Lower lobe of right lung (tissue), 2 donors: ENCODE measurements around the gene ZBED4. TPM values are rescaled to one million over a fixed set of nuclear protein-coding genes. Genes with fewer than 3 reads are reported as not detected.

Experiments used
- ATAC-seq, 2 donors: fragments of 200-7000 bp; cut with Tn5 transposase; one replicate each; pipeline ENCODE4 v1.9.1; 2020 to 2022; ENCODE audit warnings: mild to moderate bottlenecking in 2 of 2, moderate library complexity in 2 of 2
- DNase-seq: peaks from one replicate; pipeline ENCODE4 v3.0.0-alpha.2; 2020
- H3K27ac ChIP-seq: fragments of 200-600 bp; one replicate; pipeline ENCODE4 v1.8.0; 2022
- H3K27me3 ChIP-seq: fragments of 200-600 bp; one replicate; pipeline ENCODE4 v1.8.0; 2022; ENCODE audit warnings: low read depth
- H3K36me3 ChIP-seq: fragments of 200-600 bp; one replicate; pipeline ENCODE4 v1.8.0; 2022; ENCODE audit warnings: mild to moderate bottlenecking
- H3K4me1 ChIP-seq: fragments of 200-600 bp; one replicate; pipeline ENCODE4 v1.8.0; 2022
- H3K4me3 ChIP-seq: fragments of 200-600 bp; one replicate; pipeline ENCODE4 v1.8.0; 2022; ENCODE audit warnings: mild to moderate bottlenecking
- H3K9me3 ChIP-seq: fragments of 200-600 bp; one replicate; pipeline ENCODE4 v1.8.0; 2022
- intact Hi-C: fragments of 100-400 bp; cut with DNase I; formaldehyde crosslinking; loops from one replicate; pipeline ENCODE4 v1.11.0; 2022
- total RNA-seq: library from RNA; stranded (reverse); fragmentation: NEBNext Ultra II Directional; extraction: Animal tissue kit (Norgen Biotek cat#: 25700); gene quantifications from one replicate; pipeline ENCODE4 v1.2.1, GENCODE V29; 2021
- TF ChIP-seq, protein P1 (sequence below): fragments of 200-600 bp; IDR thresholded peaks from one replicate; pipeline ENCODE4 v1.8.0; 2022; ENCODE audit warnings: antibody characterized with exemption, mild to moderate bottlenecking
- donor health status: DM: no; HTN: yes; CAD: no; lungs with severe emphysema.

ZBED4 gene
- total RNA-seq, 1 donor from 2014 or later = 12.7 TPM

DNA sequence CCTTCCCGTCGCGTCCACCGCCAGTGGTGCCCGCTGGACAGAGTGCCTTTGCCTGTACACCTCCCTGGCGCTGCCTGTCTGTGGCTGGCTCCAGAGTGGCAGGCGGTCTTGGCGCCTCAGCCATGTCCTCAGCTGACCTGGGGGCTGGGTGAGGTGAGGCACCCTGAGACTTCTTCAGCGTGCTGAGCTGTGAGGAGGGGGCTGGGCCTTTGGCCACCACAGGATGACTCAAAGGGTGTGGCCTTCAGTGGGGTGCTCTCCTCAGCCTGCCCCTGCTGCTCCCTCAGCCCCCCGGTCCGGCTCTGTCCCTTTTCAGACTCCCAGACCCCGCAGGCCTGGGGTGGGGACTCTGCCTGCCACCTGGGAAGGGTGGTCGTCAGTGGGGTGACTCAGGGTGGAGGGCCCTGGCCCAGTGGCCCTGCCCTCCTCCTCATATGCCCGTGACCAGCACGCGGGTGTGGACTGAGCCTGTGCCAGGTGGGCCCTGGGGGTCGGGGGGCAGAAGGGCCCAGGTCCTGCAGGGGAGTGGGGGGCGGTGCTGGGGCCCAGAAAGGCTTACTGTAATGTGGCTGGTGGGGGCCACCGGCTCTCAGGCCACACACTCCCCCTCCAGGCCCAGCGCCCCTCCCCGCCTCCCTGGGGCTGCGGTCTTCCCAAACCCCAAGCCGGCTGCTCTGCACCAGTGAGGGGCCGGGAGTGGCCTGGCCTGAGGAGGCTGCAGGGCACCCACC, 80.7 kb downstream of the ZBED4 start:
- peaks cover under 1% of the 10 kb centered on the region for H3K27me3 ChIP-seq
- H3K27ac ChIP-seq = peak overlapping the region; percentile 99
- TF ChIP-seq, protein P1, sequence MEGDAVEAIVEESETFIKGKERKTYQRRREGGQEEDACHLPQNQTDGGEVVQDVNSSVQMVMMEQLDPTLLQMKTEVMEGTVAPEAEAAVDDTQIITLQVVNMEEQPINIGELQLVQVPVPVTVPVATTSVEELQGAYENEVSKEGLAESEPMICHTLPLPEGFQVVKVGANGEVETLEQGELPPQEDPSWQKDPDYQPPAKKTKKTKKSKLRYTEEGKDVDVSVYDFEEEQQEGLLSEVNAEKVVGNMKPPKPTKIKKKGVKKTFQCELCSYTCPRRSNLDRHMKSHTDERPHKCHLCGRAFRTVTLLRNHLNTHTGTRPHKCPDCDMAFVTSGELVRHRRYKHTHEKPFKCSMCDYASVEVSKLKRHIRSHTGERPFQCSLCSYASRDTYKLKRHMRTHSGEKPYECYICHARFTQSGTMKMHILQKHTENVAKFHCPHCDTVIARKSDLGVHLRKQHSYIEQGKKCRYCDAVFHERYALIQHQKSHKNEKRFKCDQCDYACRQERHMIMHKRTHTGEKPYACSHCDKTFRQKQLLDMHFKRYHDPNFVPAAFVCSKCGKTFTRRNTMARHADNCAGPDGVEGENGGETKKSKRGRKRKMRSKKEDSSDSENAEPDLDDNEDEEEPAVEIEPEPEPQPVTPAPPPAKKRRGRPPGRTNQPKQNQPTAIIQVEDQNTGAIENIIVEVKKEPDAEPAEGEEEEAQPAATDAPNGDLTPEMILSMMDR = no peak
- intact Hi-C loops = no loop called here
- DNase-seq = peak; percentile 88
- H3K36me3 ChIP-seq = no peaks in the 10 kb centered on the region
- H3K9me3 ChIP-seq = no peaks in the 10 kb centered on the region
- peak overlapping the region; percentile 66 for H3K4me3 ChIP-seq
- peaks cover 83% of the 10 kb centered on the region for H3K4me1 ChIP-seq
- ATAC-seq = peak; percentile 40 to 52

DNA sequence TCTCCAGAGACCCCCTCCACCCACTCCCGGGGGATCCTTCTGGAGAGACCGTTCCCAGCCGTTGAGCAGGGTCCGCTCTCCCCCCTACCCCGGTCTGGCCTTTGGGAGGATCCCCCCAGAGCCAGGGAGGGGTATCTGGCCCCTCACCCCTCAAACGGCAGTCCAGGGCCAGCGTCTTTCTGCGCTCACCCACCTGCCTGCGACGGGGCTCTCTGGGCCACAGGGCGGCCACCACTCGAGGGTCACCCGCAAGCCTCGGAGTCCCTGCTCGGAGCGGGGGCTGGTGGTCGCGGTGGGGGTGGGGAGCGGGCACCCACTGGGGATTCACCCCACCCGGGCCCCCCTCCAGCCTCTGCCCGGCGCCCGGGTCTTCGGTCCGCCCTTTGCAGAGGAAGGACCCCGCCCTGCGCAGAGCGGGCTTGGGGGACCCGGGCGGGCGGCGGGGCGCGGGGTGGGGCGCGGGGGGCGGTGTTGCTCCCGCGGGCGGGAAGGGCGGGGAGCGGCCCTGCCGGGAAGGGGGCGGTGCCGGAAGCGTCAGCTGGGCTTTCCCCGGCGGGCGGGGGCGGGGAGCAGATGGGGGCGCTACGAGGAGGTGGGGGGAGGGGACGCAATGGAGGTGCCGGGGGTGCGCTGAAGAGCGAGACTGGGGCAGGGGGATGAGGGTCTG, 81.4 kb downstream of the ZBED4 start:
- Histone ChIP-seq H3K27me3 (no peaks in the 10 kb centered on the region), H3K27ac (peak overlapping the region; percentile 99), H3K4me3 (peak overlapping the region; percentile 66), H3K4me1 (peaks cover 80% of the 10 kb centered on the region), H3K9me3 (no peaks in the 10 kb centered on the region), H3K36me3 (no peaks in the 10 kb centered on the region)
- ATAC-seq (peak; percentile 59 to 62), DNase-seq (peak; percentile 90)
- intact Hi-C loops = no loop called here
- TF ChIP-seq, protein P1 = no peak

DNA sequence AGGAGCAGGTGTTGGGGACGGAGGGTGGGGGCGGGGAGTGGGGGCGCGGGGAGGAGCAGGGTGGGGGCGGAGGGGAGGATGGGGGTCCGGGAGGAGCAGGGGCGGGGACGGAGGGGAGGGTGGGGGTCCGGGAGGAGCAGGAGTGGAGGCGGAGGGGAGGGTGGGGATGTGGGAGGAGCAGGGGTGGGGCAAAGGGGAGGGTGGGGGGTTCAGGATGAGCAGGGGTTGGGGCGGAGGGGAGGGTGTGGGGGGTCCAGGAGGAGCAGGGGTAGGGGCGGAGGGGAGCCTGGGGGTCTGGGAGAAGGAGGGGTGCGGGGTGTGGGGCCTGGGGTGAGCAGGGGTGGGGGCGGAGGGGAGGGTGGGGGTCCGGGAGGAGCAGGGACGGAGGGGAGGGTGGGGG, 81.9 kb downstream of the ZBED4 start:
- ATAC-seq (no peak), DNase-seq (no peak)
- TF ChIP-seq, protein P1 = no peak
- H3K27ac ChIP-seq = peak overlapping the region; percentile 99
- H3K27me3 ChIP-seq = no peaks in the 10 kb centered on the region
- H3K4me1 ChIP-seq = peaks cover 74% of the 10 kb centered on the region
- H3K4me3 ChIP-seq = peak overlapping the region; percentile 66
- intact Hi-C loops = no loop called here
- H3K9me3 ChIP-seq = no peaks in the 10 kb centered on the region
- H3K36me3 ChIP-seq = no peaks in the 10 kb centered on the region

DNA sequence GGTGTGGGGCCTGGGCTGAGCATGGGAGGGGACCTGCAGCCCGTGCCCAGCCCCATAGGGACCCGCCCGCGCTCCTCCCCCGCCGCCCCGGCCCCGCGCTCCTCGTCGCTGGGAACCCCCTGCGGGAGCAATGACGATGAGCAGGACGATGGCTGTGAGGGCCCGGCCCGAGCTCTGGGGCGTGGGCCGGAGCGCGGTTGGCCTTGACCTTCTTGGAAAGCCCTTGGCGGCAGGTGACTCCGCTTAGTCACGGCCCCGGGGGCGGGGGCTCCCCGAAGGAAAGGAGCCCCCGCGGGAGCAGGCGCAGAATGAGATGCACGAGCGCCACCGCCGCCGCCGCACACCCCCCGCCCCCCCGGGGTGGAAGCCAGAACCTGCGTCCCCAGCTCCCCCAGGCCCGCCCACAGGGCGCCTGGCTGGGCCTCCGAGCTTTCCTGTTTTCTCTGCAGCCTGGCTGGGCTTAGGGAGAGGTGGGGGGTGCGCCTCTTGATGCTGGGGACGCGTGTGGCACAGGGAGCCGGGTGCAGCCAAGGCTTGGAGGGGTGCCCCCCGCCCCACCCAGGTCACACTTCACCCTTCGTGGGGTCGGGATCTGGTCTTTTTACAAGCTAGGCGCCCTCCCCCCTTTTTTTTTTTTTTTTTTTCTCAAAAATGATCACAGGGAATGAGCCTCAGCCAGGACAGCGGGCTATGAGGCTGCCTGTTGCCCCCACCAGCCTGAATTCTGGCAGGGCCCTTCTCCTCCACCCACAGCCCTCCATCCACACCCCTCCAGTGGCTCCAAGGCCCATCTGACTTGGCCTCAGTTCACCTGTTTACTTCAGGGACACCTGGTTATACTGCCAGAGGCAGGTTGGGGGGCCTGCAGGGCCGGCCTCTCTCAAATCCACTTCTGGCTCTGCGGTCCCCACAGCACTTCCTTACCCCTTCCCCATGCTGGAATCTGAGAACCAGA, 82.7 kb downstream of the ZBED4 start:
- TF ChIP-seq, protein P1 = no peak
- Histone ChIP-seq H3K4me3 (peak overlapping the region; percentile 53), H3K9me3 (no peaks in the 10 kb centered on the region), H3K27me3 (no peaks in the 10 kb centered on the region), H3K4me1 (peaks cover 67% of the 10 kb centered on the region), H3K27ac (peak overlapping the region; percentile 99), H3K36me3 (no peaks in the 10 kb centered on the region)
- intact Hi-C loops = no loop called here
- ATAC-seq = peak; percentile 86 to 88
- peak; percentile 97 for DNase-seq

DNA sequence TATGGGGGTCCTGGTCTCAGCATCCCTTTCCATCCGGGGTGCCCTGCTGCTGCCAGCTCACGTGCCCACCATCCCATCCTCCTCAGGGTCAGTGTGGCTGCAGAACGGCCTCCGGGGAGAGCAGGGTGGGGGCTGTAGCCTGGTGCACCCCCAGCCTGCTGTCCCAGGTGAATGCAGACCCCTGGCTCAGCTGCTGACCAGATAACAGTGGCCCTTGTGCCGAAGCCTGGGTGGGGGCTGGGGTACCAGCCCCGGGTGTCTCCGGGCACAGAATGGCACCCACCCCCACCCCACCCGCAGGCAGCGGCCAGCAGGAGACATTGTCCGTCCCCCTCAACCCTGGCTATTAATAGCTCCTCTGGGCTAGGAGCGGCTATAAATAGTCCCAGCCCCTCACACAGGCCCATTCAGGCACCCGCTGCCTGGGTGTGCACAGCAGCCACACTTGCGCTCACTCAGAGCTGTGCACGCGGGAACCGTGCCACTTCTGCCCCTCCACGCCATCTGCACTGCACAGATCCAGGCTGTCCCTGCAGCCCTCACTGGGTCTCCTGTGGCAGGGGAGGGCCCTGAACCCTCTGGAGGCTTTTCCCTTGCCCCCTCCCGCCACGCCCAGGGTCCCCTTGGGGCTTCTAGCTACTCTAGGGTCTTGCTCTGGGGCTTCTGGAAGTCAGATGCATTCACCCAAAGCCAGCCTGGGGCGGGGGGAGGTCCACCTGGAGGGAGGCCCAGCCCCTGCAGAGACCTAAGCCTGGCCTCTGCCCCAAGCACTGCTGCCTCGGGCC, 83.5 kb downstream of the ZBED4 start:
- ATAC-seq (no peak), DNase-seq (no peak)
- Histone ChIP-seq H3K27me3 (no peaks in the 10 kb centered on the region), H3K36me3 (no peaks in the 10 kb centered on the region), H3K4me1 (peaks cover 58% of the 10 kb centered on the region), H3K9me3 (no peaks in the 10 kb centered on the region), H3K27ac (peak overlapping the region; percentile 99), H3K4me3 (peak overlapping the region; percentile 53)
- intact Hi-C loops = no loop called here
- TF ChIP-seq, protein P1 = no peak
